LoVo (cell line): ENCODE data around the gene ARHGAP9.
A peak's percentile ranks its signal among the peaks of the same experiment; 100 is the strongest.
"Not testable (repeated sequence)": the region's sequence is repeated elsewhere in the genome, so short reads cannot be mapped to it uniquely, and the experiment has no call there.

Experiments used
- DNase-seq: peaks from one replicate; pipeline ENCODE4 v3.0.0-alpha.2; 2016; ENCODE audit warnings: low spot score

The ARHGAP9 gene

DNA sequence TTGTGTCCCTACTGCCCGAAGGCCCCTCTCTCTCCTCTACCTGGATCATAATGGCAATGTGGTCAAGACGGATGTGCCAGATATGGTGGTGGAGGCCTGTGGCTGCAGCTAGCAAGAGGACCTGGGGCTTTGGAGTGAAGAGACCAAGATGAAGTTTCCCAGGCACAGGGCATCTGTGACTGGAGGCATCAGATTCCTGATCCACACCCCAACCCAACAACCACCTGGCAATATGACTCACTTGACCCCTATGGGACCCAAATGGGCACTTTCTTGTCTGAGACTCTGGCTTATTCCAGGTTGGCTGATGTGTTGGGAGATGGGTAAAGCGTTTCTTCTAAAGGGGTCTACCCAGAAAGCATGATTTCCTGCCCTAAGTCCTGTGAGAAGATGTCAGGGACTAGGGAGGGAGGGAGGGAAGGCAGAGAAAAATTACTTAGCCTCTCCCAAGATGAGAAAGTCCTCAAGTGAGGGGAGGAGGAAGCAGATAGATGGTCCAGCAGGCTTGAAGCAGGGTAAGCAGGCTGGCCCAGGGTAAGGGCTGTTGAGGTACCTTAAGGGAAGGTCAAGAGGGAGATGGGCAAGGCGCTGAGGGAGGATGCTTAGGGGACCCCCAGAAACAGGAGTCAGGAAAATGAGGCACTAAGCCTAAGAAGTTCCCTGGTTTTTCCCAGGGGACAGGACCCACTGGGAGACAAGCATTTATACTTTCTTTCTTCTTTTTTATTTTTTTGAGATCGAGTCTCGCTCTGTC, 22.8 kb downstream of the ARHGAP9 start:
- no peak for DNase-seq

DNA sequence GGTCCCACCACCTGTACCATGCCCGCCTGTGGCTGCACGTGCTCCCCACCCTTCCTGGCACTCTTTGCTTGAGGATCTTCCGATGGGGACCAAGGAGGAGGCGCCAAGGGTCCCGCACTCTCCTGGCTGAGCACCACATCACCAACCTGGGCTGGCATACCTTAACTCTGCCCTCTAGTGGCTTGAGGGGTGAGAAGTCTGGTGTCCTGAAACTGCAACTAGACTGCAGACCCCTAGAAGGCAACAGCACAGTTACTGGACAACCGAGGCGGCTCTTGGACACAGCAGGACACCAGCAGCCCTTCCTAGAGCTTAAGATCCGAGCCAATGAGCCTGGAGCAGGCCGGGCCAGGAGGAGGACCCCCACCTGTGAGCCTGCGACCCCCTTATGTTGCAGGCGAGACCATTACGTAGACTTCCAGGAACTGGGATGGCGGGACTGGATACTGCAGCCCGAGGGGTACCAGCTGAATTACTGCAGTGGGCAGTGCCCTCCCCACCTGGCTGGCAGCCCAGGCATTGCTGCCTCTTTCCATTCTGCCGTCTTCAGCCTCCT, 23.4 kb downstream of the ARHGAP9 start:
- peak; percentile 55 for DNase-seq

DNA sequence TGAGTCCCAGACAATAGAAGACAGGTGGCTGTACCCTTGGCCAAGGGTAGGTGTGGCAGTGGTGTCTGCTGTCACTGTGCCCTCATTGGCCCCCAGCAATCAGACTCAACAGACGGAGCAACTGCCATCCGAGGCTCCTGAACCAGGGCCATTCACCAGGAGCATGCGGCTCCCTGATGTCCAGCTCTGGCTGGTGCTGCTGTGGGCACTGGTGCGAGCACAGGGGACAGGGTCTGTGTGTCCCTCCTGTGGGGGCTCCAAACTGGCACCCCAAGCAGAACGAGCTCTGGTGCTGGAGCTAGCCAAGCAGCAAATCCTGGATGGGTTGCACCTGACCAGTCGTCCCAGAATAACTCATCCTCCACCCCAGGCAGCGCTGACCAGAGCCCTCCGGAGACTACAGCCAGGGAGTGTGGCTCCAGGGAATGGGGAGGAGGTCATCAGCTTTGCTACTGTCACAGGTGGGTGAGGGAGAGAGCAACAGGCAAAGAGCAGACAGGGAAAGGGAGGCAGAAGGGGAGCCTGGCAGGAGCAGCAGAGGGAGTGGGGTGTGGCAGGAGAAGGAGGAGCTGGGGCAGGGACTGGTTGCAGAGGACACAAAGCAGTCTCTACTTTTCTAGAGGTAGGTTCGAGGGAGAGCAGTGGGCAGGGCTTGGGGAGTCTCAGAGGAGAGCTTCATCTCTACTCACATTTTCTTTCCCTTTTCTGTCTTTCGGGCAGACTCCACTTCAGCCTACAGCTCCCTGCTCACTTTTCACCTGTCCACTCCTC, 24.1 kb downstream of the ARHGAP9 start:
- no peak for DNase-seq

DNA sequence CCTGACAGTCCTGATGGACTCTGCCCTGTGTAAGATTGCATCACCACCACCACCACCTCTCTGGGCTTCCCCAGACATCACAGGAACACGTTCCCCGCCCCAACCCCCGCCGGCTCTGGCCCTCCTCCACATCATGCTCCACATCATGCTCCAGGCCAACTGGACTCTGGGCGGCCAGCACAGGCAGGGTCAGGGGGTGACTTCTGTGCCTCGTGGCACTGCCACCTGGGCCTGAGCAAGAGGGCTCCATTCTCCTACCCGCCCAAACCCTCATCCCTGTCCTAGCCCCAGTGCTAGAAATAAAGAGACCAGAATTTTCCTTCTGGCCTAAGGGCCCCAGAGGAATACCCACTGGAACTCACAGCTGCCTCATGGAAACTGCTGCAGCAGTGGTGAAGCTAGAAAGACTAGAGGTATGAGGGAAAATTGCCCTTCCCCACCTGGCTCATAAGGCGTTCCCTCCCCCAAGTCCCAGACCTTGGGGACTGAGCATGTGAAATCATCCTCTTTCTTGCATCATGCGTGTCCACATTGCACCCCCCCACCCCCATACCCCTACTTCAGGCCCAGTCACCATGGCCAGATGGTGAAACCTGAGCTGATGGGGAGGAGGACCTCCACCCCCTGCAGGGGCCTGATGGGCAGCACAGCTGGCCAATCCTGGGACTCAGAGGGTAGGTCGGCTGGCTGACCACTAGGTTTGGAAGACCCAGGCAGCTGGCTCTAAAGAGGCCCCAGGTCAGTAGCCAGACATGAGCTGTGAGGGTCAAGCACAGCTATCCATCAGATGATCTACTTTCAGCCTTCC, 24.9 kb downstream of the ARHGAP9 start, which contains the start of gene INHBE:
INHBE (plus strand) TSS at position 742 of the 808 bp plus-strand sequence. CDS start 230 bp downstream, outside the sequence.
- DNase-seq: no peak

DNA sequence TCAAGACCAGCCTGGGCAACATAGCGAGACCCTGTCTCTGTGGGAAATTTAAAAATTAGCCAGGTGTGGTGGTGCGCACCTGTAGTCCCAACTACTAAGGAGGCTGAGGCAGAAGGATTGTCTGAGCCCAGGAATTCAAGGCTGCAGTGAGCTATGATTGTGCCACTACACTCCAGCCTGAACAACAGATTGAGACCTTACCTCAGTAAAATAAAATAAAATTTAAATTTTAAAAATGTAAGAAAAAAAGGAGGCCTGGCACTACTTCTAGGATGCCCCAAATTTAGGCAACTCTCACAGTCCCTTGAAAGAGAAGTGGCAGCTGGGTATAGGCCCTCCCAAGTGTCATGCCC, 25.5 kb downstream of the ARHGAP9 start:
- no peak for DNase-seq

DNA sequence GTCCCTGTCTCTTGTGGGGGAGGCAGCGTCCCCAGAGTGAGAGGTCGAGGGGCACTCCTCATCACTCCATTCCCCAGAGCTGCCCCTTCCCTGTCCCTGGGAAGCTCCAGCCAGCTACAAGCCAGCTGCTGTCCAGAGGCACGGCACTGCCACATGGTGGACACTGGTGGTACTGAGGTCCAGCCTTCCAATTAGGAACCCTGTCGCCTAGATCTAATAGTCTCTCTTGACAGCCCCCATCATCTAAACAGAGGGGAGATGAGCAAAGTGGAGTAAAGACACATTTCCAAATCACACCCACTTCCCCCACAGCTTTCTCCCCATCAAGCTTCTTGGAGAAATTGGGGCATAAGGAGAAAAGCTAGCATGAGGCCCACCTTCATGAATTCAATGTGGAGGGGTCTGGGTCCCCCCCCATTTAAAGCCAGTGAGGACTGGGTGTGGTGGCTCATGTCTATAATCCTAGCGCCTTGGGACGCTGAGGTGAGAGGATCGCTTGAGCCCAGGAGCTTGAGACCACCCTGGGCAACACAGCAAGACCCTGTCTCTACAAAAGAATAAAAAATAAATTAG, 26.6 kb downstream of the ARHGAP9 start:
- peak; percentile 79 for DNase-seq

DNA sequence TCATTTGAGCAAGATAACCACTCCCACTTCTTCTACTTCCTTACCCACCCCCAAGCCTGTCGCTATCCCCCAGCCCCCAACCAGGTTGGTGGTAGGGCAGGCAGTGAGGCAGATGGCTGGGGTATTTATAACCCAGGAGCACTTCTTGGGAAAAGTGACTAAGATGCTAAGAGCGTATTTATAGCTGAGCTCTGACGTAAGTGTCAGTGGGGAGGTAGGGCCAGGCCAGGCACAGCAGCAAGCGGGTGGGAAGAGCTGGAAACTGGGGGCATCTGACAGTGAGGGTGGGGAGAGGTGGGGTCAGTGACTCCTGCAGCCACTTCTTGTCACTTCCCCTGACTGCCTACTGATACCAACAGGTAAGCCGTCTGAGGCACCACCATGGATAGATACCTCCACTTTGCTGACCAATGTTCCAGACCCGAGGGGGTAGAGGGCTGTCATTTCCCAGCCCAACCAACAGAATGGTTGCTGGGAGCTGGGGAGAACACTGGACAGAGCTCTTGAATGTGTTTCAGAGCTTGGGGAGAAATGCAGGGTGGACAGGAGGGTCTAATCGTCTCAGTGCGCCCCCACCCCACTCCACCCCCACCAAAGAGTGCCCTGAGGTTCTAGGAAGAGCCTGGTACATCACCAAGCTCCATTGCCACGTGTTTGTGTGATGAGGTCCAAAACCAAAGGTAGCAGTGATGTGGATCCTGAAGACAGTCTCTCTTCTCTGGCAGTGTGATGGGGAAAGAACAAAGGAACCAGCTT, 27.3 kb downstream of the ARHGAP9 start:
- DNase-seq: no peak

DNA sequence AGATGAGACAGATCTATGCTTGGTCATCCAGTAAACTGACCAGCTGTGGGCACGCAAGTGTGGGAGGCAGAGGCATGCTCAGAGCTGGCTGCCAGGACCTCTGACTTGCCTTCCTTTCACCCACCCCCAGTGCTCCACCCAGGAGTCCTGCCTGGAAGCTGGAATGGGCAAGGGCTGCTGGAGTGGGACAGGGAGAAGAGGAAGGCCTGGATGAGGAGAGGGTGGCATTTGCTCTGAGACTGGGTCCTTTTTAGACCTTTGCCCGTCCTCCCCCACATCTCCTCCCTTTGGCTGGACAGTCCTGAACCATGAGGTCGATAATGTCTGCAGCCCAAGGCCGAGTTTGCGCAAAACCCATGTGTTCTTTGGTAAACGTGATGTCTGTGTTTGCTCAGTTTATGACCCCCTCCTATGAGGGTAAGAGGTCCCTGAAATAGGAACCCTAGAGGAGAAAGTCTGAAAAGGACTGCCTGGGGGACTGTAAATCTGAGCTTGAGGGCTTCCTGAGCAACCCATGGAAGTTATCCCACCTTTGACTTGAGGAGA, 28.4 kb downstream of the ARHGAP9 start:
- no peak for DNase-seq

DNA sequence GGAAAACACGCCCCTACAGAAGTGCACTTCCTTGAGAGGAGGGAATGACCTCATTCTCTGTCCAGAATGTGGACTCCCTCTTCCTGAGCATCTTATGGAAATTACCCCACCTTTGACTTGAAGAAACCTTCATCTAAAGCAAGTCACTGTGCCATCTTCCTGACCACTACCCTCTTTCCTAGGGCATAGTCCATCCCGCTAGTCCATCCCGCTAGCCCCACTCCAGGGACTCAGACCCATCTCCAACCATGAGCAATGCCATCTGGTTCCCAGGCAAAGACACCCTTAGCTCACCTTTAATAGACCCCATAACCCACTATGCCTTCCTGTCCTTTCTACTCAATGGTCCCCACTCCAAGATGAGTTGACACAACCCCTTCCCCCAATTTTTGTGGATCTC, 29.6 kb downstream of the ARHGAP9 start:
- no peak for DNase-seq

DNA sequence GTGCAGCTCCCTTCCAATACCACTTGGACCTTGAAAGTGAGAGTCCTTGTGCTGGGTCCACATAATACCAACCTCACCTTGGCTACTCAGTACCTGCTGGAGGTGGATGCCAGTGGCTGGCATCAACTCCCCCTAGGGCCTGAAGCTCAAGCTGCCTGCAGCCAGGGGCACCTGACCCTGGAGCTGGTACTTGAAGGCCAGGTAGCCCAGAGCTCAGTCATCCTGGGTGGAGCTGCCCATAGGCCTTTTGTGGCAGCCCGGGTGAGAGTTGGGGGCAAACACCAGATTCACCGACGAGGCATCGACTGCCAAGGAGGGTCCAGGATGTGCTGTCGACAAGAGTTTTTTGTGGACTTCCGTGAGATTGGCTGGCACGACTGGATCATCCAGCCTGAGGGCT, 30.3 kb downstream of the ARHGAP9 start:
- DNase-seq: no peak

DNA sequence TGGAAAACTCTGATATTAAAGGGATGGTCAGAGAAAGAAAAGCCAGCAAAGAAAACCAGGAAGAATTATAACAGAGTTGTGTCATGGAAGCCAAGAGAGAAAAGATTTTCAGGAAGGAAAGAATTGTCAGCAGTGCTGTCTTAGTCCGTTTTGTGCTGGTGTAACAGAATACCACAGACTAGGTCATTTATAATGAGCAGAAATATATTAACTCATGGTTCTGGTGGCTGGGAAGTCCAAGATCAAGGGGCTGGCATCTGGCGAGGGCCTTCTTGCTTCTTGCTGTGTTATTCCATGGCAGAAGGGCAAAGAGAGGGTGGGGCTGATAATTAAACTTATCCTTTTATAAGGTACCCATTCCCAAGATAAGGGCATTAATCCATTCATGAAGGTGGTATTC, 31.0 kb downstream of the ARHGAP9 start:
- no peak for DNase-seq

DNA sequence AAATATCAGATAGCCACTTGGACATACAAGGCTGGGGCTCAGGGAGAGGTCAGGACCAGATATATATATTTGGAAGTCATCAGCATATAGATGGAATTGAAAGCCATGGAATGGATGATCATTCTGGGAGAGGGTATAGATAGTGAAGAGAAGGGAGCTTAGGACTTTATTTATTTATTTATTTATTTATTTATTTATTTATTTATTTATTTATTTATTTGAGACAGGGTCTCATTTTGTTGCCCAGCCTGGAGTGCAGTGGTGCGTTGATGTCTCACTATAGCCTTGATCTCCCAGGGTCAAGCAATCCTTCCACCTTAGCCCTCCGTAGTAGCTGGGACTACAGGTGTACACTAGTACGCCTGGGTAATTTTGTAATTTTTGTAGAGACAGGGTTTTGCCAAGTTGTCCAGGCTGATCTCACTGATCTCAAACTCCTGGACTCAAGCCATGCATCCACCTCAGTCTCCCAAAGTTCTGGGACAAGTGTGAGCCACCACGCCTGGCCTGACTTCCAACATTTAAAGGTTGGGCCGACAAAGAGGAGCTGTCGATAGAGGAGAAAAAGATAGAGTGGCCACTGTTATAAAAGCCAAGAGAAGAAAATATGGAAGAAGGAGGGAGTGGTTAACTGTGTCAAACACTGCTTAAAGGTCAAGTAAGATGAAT, 33.2 kb downstream of the ARHGAP9 start:
- no peak for DNase-seq

DNA sequence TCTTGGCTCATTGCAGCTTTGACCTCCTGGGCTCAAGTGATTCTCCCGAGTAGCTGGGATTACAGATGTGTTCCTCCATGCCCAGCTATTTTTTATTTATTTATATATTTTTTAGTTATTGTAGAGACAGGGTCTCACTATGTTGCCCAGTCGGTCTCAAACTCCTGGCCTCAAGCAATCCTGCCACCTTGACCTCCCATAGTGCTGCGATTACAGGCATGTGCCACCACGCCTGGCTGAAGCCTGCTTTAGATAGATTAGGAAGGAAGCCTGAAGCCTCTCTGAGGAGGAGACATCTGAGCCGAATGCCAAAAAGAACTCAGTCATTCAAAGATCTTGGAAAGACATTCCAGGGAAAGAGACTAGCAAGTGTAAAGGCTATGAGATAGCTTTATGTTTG, 34.9 kb downstream of the ARHGAP9 start:
- no peak for DNase-seq

DNA sequence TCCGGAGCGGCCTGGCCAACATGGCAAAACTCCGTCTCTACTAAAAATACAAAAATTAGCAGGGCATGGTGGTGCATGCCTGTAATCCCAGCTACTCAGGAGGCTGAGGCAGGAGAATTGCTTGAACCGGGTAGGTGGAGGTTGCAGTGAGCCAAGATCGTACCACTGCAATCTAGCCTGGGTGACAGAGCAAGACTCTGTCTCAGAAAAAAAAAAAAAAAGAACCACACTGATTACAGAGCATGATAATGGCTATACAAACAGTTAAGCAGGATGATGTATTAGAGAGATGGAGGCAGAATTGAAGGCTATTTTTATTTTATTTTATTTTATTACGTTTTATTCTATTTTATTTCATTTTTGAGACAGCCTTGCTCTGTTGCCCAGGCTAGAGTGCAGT, 35.3 kb downstream of the ARHGAP9 start:
- DNase-seq: not testable (repeated sequence)

DNA sequence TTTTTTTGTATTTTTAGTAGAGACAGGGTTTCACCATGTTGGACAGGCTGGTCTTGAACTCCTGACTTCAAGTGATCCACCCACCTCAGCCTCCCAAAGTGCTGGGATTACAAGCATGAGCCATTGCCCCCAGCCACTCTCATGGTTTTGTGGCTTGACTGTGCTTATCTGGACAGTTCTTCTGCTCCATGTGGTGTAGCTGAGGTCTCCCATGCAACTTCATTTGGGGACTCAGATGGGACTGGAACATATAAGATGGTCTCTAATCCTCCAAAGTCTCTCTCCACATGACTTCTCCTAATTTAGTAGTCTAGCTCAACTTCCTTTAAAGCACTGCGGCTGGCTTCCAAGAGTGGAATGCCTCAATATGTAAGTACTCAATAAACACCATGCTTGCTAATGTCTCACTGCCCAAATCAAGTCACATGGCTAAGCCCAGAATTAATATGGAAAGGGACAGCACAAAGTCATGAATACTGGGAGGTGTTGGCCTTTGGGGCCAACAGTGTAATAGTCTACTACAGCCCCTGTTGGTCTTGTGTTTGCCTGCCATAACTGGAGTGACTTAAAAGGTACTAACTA, 37.7 kb downstream of the ARHGAP9 start:
- no peak for DNase-seq

DNA sequence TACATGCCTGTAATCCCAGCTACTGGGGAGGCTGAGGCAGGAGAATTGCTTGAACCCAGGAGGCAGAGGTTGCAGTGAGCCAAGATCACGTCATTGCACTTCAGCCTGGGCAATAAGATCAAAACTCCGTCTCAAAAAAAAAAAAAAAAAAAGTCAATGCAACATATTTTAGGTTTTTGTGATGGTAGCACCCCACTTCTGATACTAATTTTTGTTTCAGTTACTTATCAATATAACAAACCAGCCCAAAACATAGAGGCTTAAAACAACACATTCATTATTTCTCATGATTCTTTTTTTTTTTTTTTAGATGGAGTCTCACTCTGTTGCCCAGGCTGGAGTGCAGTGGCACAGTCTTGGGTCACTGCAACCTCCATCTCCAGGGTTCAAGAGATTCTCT, 38.3 kb downstream of the ARHGAP9 start:
- not testable (repeated sequence) for DNase-seq

DNA sequence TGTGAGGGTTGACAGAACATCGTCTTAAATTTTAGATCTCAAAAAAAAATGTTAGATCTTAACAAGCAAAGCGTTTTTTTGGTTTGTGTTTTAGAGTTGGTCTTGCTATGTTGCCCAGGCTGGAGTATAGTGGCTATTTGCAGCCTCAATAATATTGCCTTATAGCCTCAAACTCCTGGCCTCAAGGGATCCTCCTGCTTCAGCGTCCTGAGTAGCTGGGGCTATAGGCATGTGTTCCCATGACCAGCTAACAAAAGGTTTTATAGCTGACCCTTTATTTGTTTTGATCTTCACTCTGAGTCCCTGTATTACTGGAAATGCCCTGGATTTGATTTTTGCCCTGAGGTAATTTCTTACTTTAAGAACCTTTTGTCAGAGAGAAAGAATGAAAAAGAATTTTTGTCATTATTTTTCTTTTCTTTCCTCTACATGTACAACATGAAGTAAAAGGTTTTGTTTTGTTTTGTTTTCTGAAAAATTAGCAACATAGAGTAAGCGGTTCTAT, 39.9 kb downstream of the ARHGAP9 start:
- no peak for DNase-seq

DNA sequence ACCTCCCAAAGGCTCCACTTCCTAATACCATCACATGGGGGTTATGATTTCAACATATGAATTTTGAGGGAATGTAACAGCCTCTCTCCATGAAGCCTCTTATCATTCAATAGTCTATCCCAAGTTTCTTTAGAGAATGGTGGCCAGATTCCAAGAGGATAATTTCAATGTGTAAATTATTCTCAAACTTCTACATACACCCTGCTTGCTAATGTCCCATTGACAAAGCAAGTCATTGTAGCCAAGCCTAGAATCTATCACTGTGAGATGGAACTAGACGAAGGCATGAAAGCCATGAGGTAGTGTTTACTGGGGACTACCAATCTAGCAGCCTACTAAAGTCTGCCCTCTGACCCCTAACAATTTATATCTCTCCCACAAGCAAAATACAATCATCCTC, 41.3 kb downstream of the ARHGAP9 start:
- no peak for DNase-seq

DNA sequence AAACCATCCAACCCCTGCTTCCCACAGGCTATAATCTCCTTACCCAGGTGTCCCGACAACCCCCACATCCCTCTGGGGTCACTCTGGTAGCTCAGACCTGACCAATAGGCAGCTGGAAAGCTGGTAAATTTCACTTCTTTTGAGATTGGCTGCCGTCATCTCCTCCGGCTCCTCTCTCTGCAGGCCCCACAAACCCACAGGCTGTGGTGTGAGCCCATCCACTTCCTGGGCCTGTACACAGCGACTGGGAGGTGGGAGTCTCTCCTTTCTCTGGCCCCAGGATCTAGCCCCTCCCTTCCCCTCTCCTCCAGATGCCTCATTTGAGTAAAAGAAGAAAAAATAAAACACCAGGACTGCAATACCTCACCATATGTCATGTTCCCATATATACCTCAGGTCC, 44.4 kb downstream of the ARHGAP9 start:
- DNase-seq: no peak
